GM10266 (cell line): ENCODE data around the gene SLC4A7.
"Not testable (repeated sequence)": the region's sequence is repeated elsewhere in the genome, so short reads cannot be mapped to it uniquely, and the experiment has no call there.

Source experiments
- DNase-seq: peaks from one replicate; pipeline ENCODE4 v3.0.0; 2012; ENCODE audit errors: extremely low spot score
- CTCF ChIP-seq: IDR thresholded peaks from 2 replicates; pipeline ENCODE4 v1.5.1; 2012; ENCODE audit warnings: mild to moderate bottlenecking, low read depth; ENCODE audit not compliant: control insufficient read depth, insufficient read depth; ENCODE audit errors: missing control alignments

Gene SLC4A7

GRCh38 chr3:27429909-27430308 lies 54.3 kb downstream of the SLC4A7 start:
- DNase-seq: no peak
- TF ChIP-seq CTCF: no peak

DNA sequence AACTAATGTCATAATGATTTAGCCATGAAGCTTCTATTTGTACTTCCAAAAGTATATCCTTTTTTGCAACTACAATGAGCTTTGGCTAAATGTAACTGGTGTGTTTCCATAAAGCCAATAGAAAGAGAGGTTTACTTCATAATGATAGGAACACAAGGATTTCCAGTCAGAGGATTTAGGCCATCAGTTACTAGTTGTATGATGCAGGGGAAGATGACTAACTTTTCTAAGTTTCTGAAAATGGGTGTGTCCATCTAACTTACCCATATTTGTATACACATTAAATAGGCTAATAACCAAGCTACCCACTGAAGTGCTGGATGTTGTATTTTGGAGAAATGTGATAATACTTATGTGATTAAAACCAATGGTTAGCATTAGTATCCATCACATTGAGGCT lies 55.7 kb downstream of the SLC4A7 start:
- TF ChIP-seq CTCF: no peak
- no peak for DNase-seq

DNA sequence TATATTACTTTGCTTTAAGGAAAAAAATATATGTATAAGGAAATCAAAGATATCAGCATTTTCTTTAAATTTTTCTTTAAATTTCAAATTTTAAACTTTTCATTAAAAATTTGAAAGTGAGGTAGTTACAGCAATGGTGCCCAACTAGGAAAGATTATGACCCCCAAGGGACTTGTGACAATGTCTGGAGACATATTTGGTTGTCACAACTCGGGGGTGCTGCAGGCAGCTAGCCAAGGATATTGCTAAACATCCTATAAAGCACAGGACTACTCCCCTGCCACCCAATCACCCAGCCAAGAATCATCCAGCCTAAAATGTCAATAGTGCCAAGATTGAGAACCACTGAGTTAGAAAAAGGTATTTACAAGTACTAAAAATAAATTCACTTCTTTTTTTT lies 57.3 kb downstream of the SLC4A7 start:
- DNase-seq: no peak
- TF ChIP-seq CTCF: no peak

GRCh38 chr3:27425896-27426565 lies 58.2 kb downstream of the SLC4A7 start:
- no peak for TF ChIP-seq CTCF
- no peak for DNase-seq

DNA sequence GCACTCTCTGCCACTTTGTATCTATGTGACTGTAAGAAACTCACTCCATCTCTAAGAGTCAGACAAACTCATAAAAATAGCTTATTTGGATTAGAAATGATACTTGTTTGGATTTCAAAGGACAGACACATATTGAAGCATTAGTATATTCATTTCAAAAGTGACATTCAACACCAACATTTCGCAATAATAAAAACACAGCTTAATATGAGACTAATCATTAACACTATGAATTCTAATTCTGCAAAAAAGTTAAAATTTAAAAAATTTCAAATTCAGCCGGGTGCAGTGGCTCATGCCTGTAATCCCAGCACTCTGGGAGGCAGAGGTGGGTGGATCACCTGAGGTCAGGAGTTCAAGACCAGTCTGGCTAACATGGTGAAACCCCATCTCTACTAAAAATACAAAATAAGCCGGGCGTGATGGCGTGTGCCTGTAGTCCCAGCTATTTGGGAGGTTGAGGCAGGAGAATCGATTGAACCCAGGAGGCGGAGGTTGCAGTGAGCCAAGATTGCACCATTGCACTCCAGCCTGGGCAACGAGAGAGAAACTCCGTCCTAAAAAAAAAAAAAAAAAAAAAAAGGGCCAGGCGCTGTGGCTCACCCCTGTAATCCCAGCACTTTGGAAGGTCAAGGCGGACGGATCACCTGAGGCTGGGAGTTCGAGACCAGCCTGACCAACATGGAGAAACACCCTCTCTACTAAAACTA lies 59.2 kb downstream of the SLC4A7 start:
- DNase-seq: not testable (repeated sequence)

- no peak for TF ChIP-seq CTCF
- DNase-seq: no peak
Measured at GRCh38 chr3:27423463-27423862, 60.7 kb downstream of the SLC4A7 start.

DNA sequence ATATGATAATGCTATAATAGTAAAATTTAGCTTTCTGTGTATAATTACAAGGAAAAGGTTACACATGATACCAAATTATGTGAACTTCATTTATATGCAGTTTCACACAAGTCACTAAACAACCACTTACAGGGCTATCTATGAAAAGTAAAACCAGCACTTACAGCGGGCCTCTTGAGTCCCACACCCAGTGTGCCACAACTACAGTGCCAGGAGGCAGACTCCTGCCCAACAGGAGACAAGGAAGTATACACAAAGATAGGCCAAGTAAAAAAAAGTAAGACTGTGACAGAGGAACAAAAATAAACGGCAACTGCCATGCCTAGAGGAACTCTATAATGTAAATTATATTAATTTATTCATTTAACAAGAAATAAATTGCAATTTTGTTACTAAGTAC lies 61.6 kb downstream of the SLC4A7 start:
- DNase-seq: no peak
- TF ChIP-seq CTCF: no peak
